ENCODE measurements around the gene TGIF1. TPM values are rescaled to one million over a fixed set of nuclear protein-coding genes. Genes with fewer than 3 reads are reported as not detected.

Gene TGIF1
- total and polyA plus RNA-seq, 2 donors = 25.4 to 96.1 TPM

DNA sequence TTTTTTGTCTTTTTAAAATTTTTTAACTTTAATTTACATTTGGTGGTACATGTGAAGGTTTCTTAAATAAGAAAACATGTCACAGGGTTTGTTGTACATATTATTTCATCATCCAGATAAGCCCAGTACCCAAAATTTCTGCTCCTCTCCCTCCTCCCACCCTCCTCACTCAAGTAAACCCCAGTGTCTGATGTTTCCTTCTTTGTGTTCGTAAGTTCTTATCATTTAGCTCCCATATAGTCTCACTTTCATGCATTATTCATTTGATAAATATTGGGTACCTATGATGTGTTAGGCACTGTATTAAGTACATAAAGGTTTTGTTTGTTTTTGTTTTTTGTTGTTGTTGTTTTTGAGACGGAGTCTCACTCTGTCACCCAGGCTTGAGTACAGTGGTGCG, 5.7 kb upstream of the TGIF1 start:
- DNase-seq (ENCODE audit: low read depth in 6 of 9, low spot score in 9 of 9) = no peak
- H3K4me1 ChIP-seq (ENCODE audit: control insufficient read depth in 2 of 2, insufficient read depth in 2 of 2, low read length in 2 of 2) = peaks cover 2 to 18% of the 10 kb centered on the region in 2 donors
- no peaks in the 10 kb centered on the region for H3K36me3 ChIP-seq (ENCODE audit: control insufficient read depth in 2 of 2, insufficient read depth in 2 of 2, low read length in 1 of 2)
- over 99% methylated on average over 3 of the region's 3 CpGs for WGBS
- H3K27ac ChIP-seq (ENCODE audit: low read depth in 1 of 2, low read length in 1 of 2) = no peak overlapping the region
- H3K4me3 ChIP-seq (ENCODE audit: low read length in 2 of 2) = no peak overlapping the region
- peaks cover 0 to 2% of the 10 kb centered on the region in 2 donors for H3K27me3 ChIP-seq (ENCODE audit: control insufficient read depth in 2 of 2, insufficient read depth in 1 of 2, low read length in 1 of 2)
- peaks cover 0 to 2% of the 10 kb centered on the region in 2 donors for H3K9me3 ChIP-seq (ENCODE audit: control insufficient read depth in 2 of 2, insufficient read depth in 1 of 2, low read length in 1 of 2)

DNA sequence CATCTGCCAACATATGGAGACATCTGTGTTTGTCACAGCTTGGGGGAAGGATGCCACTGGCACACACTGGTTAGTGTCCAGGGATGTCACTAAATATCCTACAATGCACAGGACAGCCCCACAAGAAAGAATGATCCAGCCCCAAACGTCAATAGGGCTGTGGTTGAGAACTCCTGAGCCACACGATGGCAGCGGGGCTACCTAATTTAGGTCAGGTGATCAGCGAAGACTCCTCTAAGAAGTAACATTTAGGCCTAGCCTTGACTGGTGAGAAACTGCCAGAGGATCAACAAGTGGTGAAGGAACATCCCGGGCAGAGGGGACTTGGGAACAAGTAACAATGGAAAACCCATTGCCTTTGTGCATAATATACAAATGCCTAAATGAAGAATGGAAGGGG, 5.0 kb upstream of the TGIF1 start:
- peaks cover 0 to 2% of the 10 kb centered on the region in 2 donors for H3K9me3 ChIP-seq (ENCODE audit: control insufficient read depth in 2 of 2, insufficient read depth in 1 of 2, low read length in 1 of 2)
- H3K27me3 ChIP-seq (ENCODE audit: control insufficient read depth in 2 of 2, insufficient read depth in 1 of 2, low read length in 1 of 2) = peaks cover 0 to 7% of the 10 kb centered on the region in 2 donors
- 89% methylated on average over 5 of the region's 5 CpGs for WGBS
- no peak overlapping the region for H3K27ac ChIP-seq (ENCODE audit: low read depth in 1 of 2, low read length in 1 of 2)
- H3K4me3 ChIP-seq (ENCODE audit: low read length in 2 of 2) = no peak overlapping the region
- no peak for DNase-seq (ENCODE audit: low read depth in 6 of 9, low spot score in 9 of 9)
- peaks cover 2 to 18% of the 10 kb centered on the region in 2 donors for H3K4me1 ChIP-seq (ENCODE audit: control insufficient read depth in 2 of 2, insufficient read depth in 2 of 2, low read length in 2 of 2)
- no peaks in the 10 kb centered on the region for H3K36me3 ChIP-seq (ENCODE audit: control insufficient read depth in 2 of 2, insufficient read depth in 2 of 2, low read length in 1 of 2)

DNA sequence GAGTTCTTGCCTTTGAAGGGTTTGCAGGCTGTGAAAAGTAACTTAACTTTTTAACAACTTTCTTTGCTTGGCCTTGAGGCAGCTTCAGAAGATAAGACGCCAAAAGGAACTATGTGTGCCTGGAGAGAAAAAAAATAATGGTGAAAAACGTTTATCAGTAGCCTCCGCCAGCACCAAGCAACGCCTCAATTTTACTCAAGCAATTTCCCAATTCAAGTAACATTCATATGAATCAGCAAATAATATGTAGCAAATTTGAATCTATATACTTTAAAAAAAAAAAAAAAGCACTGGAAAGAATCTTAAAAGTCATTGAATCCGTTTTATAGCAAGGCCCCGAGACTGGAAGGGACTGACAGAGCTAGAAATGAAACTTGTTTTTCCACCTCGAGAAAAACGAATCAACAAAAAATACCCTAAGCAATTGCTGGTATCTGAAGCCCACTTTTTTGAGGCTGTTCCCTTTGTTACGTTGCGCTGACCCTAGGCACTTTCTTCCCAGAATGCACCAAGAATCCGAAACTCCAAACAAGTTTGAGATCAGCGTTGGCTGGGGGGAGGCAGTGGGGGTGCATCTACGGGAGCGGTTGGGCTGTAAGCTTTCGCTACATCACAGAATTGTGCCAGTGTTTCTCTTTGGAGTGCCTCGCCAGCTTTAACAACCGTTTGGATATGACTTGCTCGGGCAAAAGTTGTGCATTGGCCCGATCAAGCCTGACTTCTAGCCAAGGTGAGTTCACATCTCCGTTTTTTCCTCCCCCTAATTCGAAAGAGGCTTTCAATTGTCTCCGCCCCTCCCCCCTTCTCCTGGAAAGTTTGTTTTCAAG, 2.7 kb upstream of the TGIF1 start:
- peaks cover 2 to 32% of the 10 kb centered on the region in 2 donors for H3K4me1 ChIP-seq (ENCODE audit: control insufficient read depth in 2 of 2, insufficient read depth in 2 of 2, low read length in 2 of 2)
- H3K4me3 ChIP-seq (ENCODE audit: low read length in 2 of 2) = peak overlapping the region; percentile 72 to 84
- H3K27me3 ChIP-seq (ENCODE audit: control insufficient read depth in 2 of 2, insufficient read depth in 1 of 2, low read length in 1 of 2) = peaks cover 0 to 26% of the 10 kb centered on the region in 2 donors
- H3K36me3 ChIP-seq (ENCODE audit: control insufficient read depth in 2 of 2, insufficient read depth in 2 of 2, low read length in 1 of 2) = no peaks in the 10 kb centered on the region
- DNase-seq (ENCODE audit: low read depth in 6 of 9, low spot score in 9 of 9) = peak in 6 of 9 donors; percentile 32 to 71 (median 47)
- peaks cover 0 to 2% of the 10 kb centered on the region in 2 donors for H3K9me3 ChIP-seq (ENCODE audit: control insufficient read depth in 2 of 2, insufficient read depth in 1 of 2, low read length in 1 of 2)
- H3K27ac ChIP-seq (ENCODE audit: low read depth in 1 of 2, low read length in 1 of 2) = peak overlapping the region; percentile 97
- WGBS = 7% methylated on average over 22 of the region's 22 CpGs

DNA sequence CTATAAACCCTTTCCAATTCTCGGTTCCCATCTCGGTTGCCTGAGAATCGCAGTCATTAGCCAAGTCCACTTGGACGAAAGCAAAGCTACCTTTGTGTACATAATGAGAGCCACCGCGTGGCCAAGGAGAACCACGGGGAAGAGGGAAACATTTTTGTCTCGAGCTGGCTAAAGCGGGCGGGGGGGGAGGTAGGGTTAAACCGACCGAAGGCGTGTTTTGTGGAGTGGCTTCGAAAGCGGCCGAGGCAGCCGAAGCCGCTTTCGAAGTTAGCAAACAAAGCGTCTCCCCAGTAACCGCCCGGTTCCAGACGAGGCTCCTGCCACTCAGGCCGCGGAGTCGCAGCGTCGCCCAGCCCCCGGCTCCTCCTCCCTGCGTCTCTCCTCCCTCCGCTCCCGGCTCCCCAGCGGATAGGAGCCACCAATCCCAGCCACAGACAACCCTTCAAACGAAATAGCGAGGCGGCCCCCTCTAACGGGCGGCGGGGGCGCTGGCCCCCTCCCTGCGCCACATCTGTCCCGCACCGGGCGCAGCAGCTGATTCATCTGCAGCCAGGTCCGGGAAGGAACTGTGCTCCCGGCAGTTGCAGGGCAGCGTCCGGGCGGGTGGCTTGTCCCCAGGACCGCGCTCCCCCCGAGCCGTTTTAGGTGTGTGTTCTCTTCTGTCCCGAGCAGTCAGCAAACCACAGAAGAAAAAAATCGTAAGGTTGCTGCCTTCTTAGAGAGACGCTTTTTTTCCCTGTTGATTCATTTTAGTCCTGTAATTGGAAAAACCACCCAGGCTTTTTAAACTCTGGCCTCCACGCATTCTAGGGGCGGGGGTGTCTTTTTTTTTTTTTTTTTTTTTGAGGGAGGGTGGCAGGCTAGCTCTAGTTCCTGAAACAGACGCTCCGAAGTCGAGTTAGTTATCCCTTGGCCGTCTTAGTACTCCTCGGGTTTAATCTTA, 1.8 kb upstream of the TGIF1 start:
- Histone ChIP-seq H3K36me3 (ENCODE audit: control insufficient read depth in 2 of 2, insufficient read depth in 2 of 2, low read length in 1 of 2) (no peaks in the 10 kb centered on the region), H3K4me1 (ENCODE audit: control insufficient read depth in 2 of 2, insufficient read depth in 2 of 2, low read length in 2 of 2) (peaks cover 11 to 41% of the 10 kb centered on the region in 2 donors), H3K4me3 (ENCODE audit: low read length in 2 of 2) (peak overlapping the region; percentile 72 to 84), H3K27ac (ENCODE audit: low read depth in 1 of 2, low read length in 1 of 2) (peak overlapping the region; percentile 97), H3K9me3 (ENCODE audit: control insufficient read depth in 2 of 2, insufficient read depth in 1 of 2, low read length in 1 of 2) (peaks cover 0 to 2% of the 10 kb centered on the region in 2 donors), H3K27me3 (ENCODE audit: control insufficient read depth in 2 of 2, insufficient read depth in 1 of 2, low read length in 1 of 2) (peaks cover 0 to 29% of the 10 kb centered on the region in 2 donors)
- WGBS = under 1% methylated on average over 63 of the region's 63 CpGs
- peak in 8 of 9 donors; percentile 55 to 92 (median 74) for DNase-seq (ENCODE audit: low read depth in 6 of 9, low spot score in 9 of 9)

DNA sequence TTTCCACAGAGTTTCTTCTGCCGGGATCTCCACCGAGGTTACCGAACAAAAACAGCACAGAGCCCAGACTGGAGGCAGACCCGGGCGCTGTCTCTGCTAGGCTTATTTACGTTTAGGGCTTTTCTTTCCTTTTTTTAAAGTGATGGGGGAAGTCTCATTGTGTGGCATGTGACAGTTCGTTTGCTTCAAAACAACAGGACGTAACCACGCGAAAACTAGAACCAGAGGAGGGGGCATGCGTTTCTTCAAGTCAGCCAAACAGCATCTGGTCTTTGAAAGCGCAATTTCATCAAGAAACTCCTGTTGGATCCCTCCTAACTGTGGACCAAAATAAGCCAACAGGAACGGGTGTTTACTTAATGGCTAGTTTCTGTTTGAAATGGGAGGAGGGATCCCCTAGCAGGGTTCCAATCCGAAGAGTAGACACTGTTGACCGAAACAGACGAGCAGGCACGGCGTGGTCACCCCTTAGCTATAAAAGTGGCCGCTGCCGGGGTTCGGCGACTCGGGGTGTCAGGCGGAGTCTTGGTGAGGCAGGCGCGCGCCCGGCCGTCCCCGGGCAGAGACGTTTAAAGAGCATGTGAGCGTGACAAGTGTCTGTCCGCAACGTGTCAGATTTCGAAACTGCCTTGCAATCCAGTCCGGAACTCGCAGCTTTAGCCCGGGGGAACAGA, 997 bp upstream of the TGIF1 start:
- peaks cover 13 to 47% of the 10 kb centered on the region in 2 donors for H3K4me1 ChIP-seq (ENCODE audit: control insufficient read depth in 2 of 2, insufficient read depth in 2 of 2, low read length in 2 of 2)
- WGBS = under 1% methylated on average over 38 of the region's 38 CpGs
- no peaks in the 10 kb centered on the region for H3K36me3 ChIP-seq (ENCODE audit: control insufficient read depth in 2 of 2, insufficient read depth in 2 of 2, low read length in 1 of 2)
- H3K27ac ChIP-seq (ENCODE audit: low read depth in 1 of 2, low read length in 1 of 2) = peak overlapping the region; percentile 97
- H3K27me3 ChIP-seq (ENCODE audit: control insufficient read depth in 2 of 2, insufficient read depth in 1 of 2, low read length in 1 of 2) = peaks cover 0 to 29% of the 10 kb centered on the region in 2 donors
- peak overlapping the region; percentile 72 to 84 for H3K4me3 ChIP-seq (ENCODE audit: low read length in 2 of 2)
- peak in 8 of 9 donors; percentile 49 to 90 (median 71) for DNase-seq (ENCODE audit: low read depth in 6 of 9, low spot score in 9 of 9)
- H3K9me3 ChIP-seq (ENCODE audit: control insufficient read depth in 2 of 2, insufficient read depth in 1 of 2, low read length in 1 of 2) = peaks cover 0 to 2% of the 10 kb centered on the region in 2 donors

DNA sequence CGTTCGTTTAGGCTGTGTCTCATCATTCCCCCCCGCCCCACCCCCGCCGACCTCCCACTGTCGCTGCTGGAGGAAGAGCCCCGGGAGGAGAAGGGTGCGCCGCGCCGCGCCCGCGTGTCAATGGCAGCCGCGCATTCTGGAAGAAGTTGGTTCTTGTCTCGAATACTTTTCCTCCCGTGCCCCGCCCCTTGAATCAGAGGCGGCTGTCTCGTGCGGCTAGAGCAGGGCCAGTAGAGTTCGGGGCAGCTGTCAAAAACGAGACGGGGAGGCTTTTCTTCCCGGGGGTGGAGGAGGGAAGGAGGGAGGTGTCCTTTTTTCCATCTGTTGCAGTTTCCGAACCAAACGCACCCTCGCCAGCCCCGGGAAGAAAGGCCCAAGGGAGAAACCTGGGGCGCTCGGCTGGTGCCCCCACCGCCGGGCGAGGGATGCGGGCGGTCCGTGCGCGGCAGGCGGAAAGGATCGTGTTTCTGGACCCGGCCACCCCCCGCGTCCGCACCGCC, 410 bp upstream of the TGIF1 start:
- Histone ChIP-seq H3K9me3 (ENCODE audit: control insufficient read depth in 2 of 2, insufficient read depth in 1 of 2, low read length in 1 of 2) (peaks cover 0 to 2% of the 10 kb centered on the region in 2 donors), H3K36me3 (ENCODE audit: control insufficient read depth in 2 of 2, insufficient read depth in 2 of 2, low read length in 1 of 2) (no peaks in the 10 kb centered on the region), H3K4me3 (ENCODE audit: low read length in 2 of 2) (peak overlapping the region; percentile 72 to 84), H3K4me1 (ENCODE audit: control insufficient read depth in 2 of 2, insufficient read depth in 2 of 2, low read length in 2 of 2) (peaks cover 13 to 47% of the 10 kb centered on the region in 2 donors), H3K27ac (ENCODE audit: low read depth in 1 of 2, low read length in 1 of 2) (peak overlapping the region; percentile 97), H3K27me3 (ENCODE audit: control insufficient read depth in 2 of 2, insufficient read depth in 1 of 2, low read length in 1 of 2) (peaks cover 0 to 29% of the 10 kb centered on the region in 2 donors)
- DNase-seq (ENCODE audit: low read depth in 6 of 9, low spot score in 9 of 9) = peak in 6 of 9 donors; percentile 36 to 83 (median 58)
- under 1% methylated on average over 47 of the region's 47 CpGs for WGBS

DNA sequence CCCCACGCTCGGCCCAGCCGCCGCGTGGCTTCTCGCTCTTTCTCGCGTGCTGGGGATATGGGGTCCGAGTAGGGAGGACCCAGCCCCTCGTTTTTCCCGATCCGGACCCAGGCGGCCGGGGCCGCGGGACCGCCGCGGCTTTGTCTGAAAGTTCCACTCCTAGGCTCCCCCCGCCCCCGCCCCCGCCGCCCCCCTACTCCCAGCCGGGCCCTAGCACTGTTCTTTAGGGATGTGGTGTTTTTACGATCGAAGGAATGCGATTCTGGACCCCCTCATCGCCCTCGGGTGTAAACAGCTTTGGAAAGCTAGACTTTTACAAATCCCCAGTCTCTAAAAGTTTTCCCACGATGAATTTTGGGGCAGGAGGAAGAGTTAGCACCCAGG, 819 bp downstream of the TGIF1 start:
- no peak for DNase-seq (ENCODE audit: low read depth in 6 of 9, low spot score in 9 of 9)
- Histone ChIP-seq H3K27ac (ENCODE audit: low read depth in 1 of 2, low read length in 1 of 2) (peak overlapping the region; percentile 97), H3K27me3 (ENCODE audit: control insufficient read depth in 2 of 2, insufficient read depth in 1 of 2, low read length in 1 of 2) (peaks cover 0 to 29% of the 10 kb centered on the region in 2 donors), H3K9me3 (ENCODE audit: control insufficient read depth in 2 of 2, insufficient read depth in 1 of 2, low read length in 1 of 2) (peaks cover 0 to 2% of the 10 kb centered on the region in 2 donors), H3K36me3 (ENCODE audit: control insufficient read depth in 2 of 2, insufficient read depth in 2 of 2, low read length in 1 of 2) (no peaks in the 10 kb centered on the region), H3K4me1 (ENCODE audit: control insufficient read depth in 2 of 2, insufficient read depth in 2 of 2, low read length in 2 of 2) (peaks cover 13 to 47% of the 10 kb centered on the region in 2 donors), H3K4me3 (ENCODE audit: low read length in 2 of 2) (peak overlapping the region; percentile 72 to 84)
- under 1% methylated on average over 30 of the region's 30 CpGs for WGBS

DNA sequence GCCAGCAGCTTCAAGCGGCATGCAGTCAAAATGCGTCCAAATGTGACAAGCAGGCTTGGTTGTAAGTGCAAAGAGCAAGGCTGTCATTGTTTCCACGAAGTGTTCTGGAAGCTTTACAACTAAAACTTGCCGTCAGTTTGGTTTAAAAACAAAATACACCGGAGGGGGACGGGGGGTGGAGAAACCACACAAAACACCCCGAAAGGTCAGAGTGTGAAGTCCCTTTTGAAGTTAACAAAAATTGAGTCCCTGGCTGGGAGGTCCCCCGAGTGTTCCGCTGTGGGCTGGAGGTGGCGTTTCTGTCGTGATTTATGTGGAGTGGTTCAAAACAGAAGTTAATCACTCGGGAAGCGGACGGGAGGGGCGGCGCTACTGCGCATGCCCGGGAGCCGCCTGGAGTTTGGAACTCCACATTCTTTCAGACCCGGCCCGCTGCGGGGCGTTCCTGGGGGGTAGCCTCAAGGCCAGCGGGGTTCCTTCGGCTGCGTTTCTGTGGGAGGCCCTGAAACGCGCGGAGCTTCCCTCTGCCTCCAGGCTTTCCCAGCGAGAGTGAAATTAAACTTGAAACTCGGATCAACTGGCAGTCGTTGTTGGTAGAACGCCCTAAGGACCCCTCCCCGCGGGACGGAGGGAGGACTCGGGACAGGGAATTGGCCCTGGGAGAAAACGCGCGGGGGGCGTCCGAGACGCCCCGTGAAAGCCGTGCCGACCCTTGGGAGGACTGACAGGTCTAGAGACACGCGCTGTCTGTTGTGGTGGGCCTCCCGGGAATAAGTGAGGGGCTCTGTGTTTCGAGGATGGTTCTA, 1.4 kb downstream of the TGIF1 start:
- Histone ChIP-seq H3K4me1 (ENCODE audit: control insufficient read depth in 2 of 2, insufficient read depth in 2 of 2, low read length in 2 of 2) (peaks cover 13 to 51% of the 10 kb centered on the region in 2 donors), H3K27me3 (ENCODE audit: control insufficient read depth in 2 of 2, insufficient read depth in 1 of 2, low read length in 1 of 2) (peaks cover 0 to 29% of the 10 kb centered on the region in 2 donors), H3K27ac (ENCODE audit: low read depth in 1 of 2, low read length in 1 of 2) (peak overlapping the region; percentile 97), H3K36me3 (ENCODE audit: control insufficient read depth in 2 of 2, insufficient read depth in 2 of 2, low read length in 1 of 2) (peaks cover 3 to 6% of the 10 kb centered on the region in 2 donors), H3K4me3 (ENCODE audit: low read length in 2 of 2) (peak overlapping the region; percentile 72 to 84), H3K9me3 (ENCODE audit: control insufficient read depth in 2 of 2, insufficient read depth in 1 of 2, low read length in 1 of 2) (peaks cover 0 to 2% of the 10 kb centered on the region in 2 donors)
- WGBS = under 1% methylated on average over 50 of the region's 50 CpGs
- peak in 8 of 9 donors; percentile 54 to 87 (median 70) for DNase-seq (ENCODE audit: low read depth in 6 of 9, low spot score in 9 of 9)

Measured in thymus (tissue), 11 donors.